Ascending aorta (tissue), 2 donors: ENCODE results near the gene DDX20. TPM values are rescaled to one million over a fixed set of nuclear protein-coding genes. Genes with fewer than 3 reads are reported as not detected.

Experiments used
- DNase-seq, 2 donors: peaks; one replicate each; pipeline ENCODE4 v3.0.0-alpha.2; 2019; ENCODE audit warnings: low spot score in 2 of 2
- H3K27ac ChIP-seq, 2 donors: fragments of 200-600 bp; sonication (generic); one replicate each; pipeline ENCODE4 v1.5.1; 2016 to 2017; ENCODE audit warnings: mild to moderate bottlenecking in 1 of 2
- H3K27me3 ChIP-seq: fragments of 200-600 bp; sonication (generic); one replicate; pipeline ENCODE4 v1.5.1; 2017
- H3K36me3 ChIP-seq, 2 donors: fragments of 200-600 bp; sonication (generic); one replicate each; pipeline ENCODE4 v1.5.1; 2016
- H3K4me1 ChIP-seq, 2 donors: fragments of 200-600 bp; sonication (generic); one replicate each; pipeline ENCODE4 v1.5.1; 2016 to 2017; ENCODE audit warnings: mild to moderate bottlenecking in 1 of 2
- H3K4me3 ChIP-seq, 2 donors: fragments of 200-600 bp; sonication (generic); one replicate each; pipeline ENCODE4 v1.5.1; 2016 to 2017; ENCODE audit warnings: mild to moderate bottlenecking in 1 of 2
- H3K9me3 ChIP-seq, 2 donors: fragments of 200-600 bp; sonication (generic); one replicate each; pipeline ENCODE4 v1.5.1; 2016
- CTCF ChIP-seq, 3 experiments: fragments of 200-600 bp in 2 of 3; fragments of 450-650 bp in 1 of 3; sonication (generic) in 2 of 3; IDR thresholded peaks; one replicate each; pipeline ENCODE4 v1.5.1; 2016 to 2019; ENCODE audit warnings: antibody characterized with exemption in 3 of 3, mild to moderate bottlenecking in 1 of 3, moderate library complexity in 1 of 3
- intact Hi-C: fragments of 100-400 bp; cut with DNase I; formaldehyde crosslinking; loops from one replicate; pipeline ENCODE4 v1.15.1; 2023
- total RNA-seq: library from RNA; depleted of rRNA; stranded (reverse); fragments of >200 nt; gene quantifications from one replicate; pipeline ENCODE4 v1.1.0, GENCODE V29; 2016

DDX20 gene
- total RNA-seq, 1 donor from 2014 or later, result 11.3 TPM

- DNase-seq, result no peak
- H3K27ac ChIP-seq, result no peak overlapping the region
- no peaks in the 10 kb centered on the region for H3K4me1 ChIP-seq
- H3K4me3 ChIP-seq, result no peak overlapping the region
- H3K27me3 ChIP-seq, result no peaks in the 10 kb centered on the region
- intact Hi-C loops, result loop anchor here (10.0 kb wide), 1 partner anchor 553 kb away; the partner anchor contains the start of gene CHI3L2
- TF ChIP-seq CTCF (IDR thresholded peaks at IDR 0.05), result no peak
- peaks cover 0 to 10% of the 10 kb centered on the region in 2 donors for H3K36me3 ChIP-seq
- no peaks in the 10 kb centered on the region for H3K9me3 ChIP-seq
Observed at GRCh38 chr1:111778066-111778465, 22.4 kb downstream of the DDX20 start.

GRCh38 chr1:111778541-111779051 lies 22.9 kb downstream of the DDX20 start:
- Histone ChIP-seq H3K27me3 (no peaks in the 10 kb centered on the region), H3K36me3 (peaks cover 0 to 10% of the 10 kb centered on the region in 2 donors), H3K4me3 (no peak overlapping the region), H3K4me1 (no peaks in the 10 kb centered on the region), H3K27ac (no peak overlapping the region), H3K9me3 (no peaks in the 10 kb centered on the region)
- DNase-seq, result no peak
- intact Hi-C loops, result loop anchor here (10.0 kb wide), 1 partner anchor 554 kb away; the partner anchor contains the start of gene CHI3L2
- TF ChIP-seq CTCF (IDR thresholded peaks at IDR 0.05), result no peak

- H3K27ac ChIP-seq, result no peak overlapping the region
- no peak for TF ChIP-seq CTCF (IDR thresholded peaks at IDR 0.05)
Observed at GRCh38 chr1:111779546-111779945, 23.8 kb downstream of the DDX20 start.

GRCh38 chr1:111784273-111784901 lies 28.7 kb downstream of the DDX20 start:
- no peak for TF ChIP-seq CTCF (IDR thresholded peaks at IDR 0.05)
- Histone ChIP-seq H3K4me3 (no peak overlapping the region), H3K36me3 (peaks cover 0 to 3% of the 10 kb centered on the region in 2 donors), H3K4me1 (no peaks in the 10 kb centered on the region), H3K9me3 (no peaks in the 10 kb centered on the region), H3K27ac (no peak overlapping the region), H3K27me3 (no peaks in the 10 kb centered on the region)
- DNase-seq, result no peak
- intact Hi-C loops, result no loop called here

More at GRCh38 chr1:111779546-111779945, 23.8 kb downstream of the DDX20 start:
- H3K9me3 ChIP-seq, result no peaks in the 10 kb centered on the region
- peaks cover 0 to 10% of the 10 kb centered on the region in 2 donors for H3K36me3 ChIP-seq
- H3K4me3 ChIP-seq, result no peak overlapping the region
- no peaks in the 10 kb centered on the region for H3K27me3 ChIP-seq
- H3K4me1 ChIP-seq, result no peaks in the 10 kb centered on the region
- DNase-seq, result no peak
- intact Hi-C loops, result loop anchor here (10.0 kb wide), 1 partner anchor 555 kb away; the partner anchor contains the start of gene CHI3L2

GRCh38 chr1:111786669-111787207 lies 31.0 kb downstream of the DDX20 start:
- Histone ChIP-seq H3K9me3 (no peaks in the 10 kb centered on the region), H3K27me3 (no peaks in the 10 kb centered on the region), H3K36me3 (no peaks in the 10 kb centered on the region), H3K27ac (no peak overlapping the region), H3K4me1 (no peaks in the 10 kb centered on the region), H3K4me3 (no peak overlapping the region)
- TF ChIP-seq CTCF (IDR thresholded peaks at IDR 0.05), result no peak
- no peak for DNase-seq
- intact Hi-C loops, result loop anchor here (5.0 kb wide), 1 partner anchor 206 kb away; no protein-coding TSS in a partner anchor
